ENCODE results near the gene ZNF787. TPM values are rescaled to one million over a fixed set of nuclear protein-coding genes. Genes with fewer than 3 reads are reported as not detected.
A peak's percentile ranks its signal among the peaks of the same experiment; 100 is the strongest.

The ZNF787 gene
- total and polyA plus RNA-seq, 2 donors, result 19.4 to 19.8 TPM

- peaks cover 0 to 16% of the 10 kb centered on the region in 2 donors for H3K27me3 ChIP-seq (ENCODE audit: control insufficient read depth in 2 of 2, insufficient read depth in 1 of 2, low read length in 1 of 2)
- H3K27ac ChIP-seq (ENCODE audit: low read depth in 1 of 2, low read length in 1 of 2), result no peak overlapping the region
- peaks cover 0 to 7% of the 10 kb centered on the region in 2 donors for H3K36me3 ChIP-seq (ENCODE audit: control insufficient read depth in 2 of 2, insufficient read depth in 2 of 2, low read length in 1 of 2)
- H3K4me1 ChIP-seq (ENCODE audit: control insufficient read depth in 2 of 2, insufficient read depth in 2 of 2, low read length in 2 of 2), result peaks cover 0 to 8% of the 10 kb centered on the region in 2 donors
- DNase-seq (ENCODE audit: low read depth in 6 of 9, low spot score in 9 of 9), result peak in 8 of 9 donors; percentile 11 to 68 (median 39)
- no peaks in the 10 kb centered on the region for H3K9me3 ChIP-seq (ENCODE audit: control insufficient read depth in 2 of 2, insufficient read depth in 1 of 2, low read length in 1 of 2)
- 3% methylated on average over 36 of the region's 36 CpGs for WGBS
- peak overlapping the region; percentile 13 to 17 for H3K4me3 ChIP-seq (ENCODE audit: low read length in 2 of 2)
Measured at GRCh38 chr19:56080669-56081401, 40.3 kb downstream of the ZNF787 start.

- DNase-seq (ENCODE audit: low read depth in 6 of 9, low spot score in 9 of 9), result no peak
- Histone ChIP-seq H3K36me3 (ENCODE audit: control insufficient read depth in 2 of 2, insufficient read depth in 2 of 2, low read length in 1 of 2) (no peaks in the 10 kb centered on the region), H3K27me3 (ENCODE audit: control insufficient read depth in 2 of 2, insufficient read depth in 1 of 2, low read length in 1 of 2) (peaks cover 0 to 16% of the 10 kb centered on the region in 2 donors), H3K9me3 (ENCODE audit: control insufficient read depth in 2 of 2, insufficient read depth in 1 of 2, low read length in 1 of 2) (no peaks in the 10 kb centered on the region), H3K27ac (ENCODE audit: low read depth in 1 of 2, low read length in 1 of 2) (no peak overlapping the region), H3K4me3 (ENCODE audit: low read length in 2 of 2) (no peak overlapping the region), H3K4me1 (ENCODE audit: control insufficient read depth in 2 of 2, insufficient read depth in 2 of 2, low read length in 2 of 2) (peaks cover 0 to 8% of the 10 kb centered on the region in 2 donors)
- WGBS, result 88% methylated on average over 7 of the region's 7 CpGs
Measured at GRCh38 chr19:56079609-56080008, 41.5 kb downstream of the ZNF787 start.

- H3K36me3 ChIP-seq (ENCODE audit: control insufficient read depth in 2 of 2, insufficient read depth in 2 of 2, low read length in 1 of 2), result no peaks in the 10 kb centered on the region
- H3K27ac ChIP-seq (ENCODE audit: low read depth in 1 of 2, low read length in 1 of 2), result no peak overlapping the region
- H3K27me3 ChIP-seq (ENCODE audit: control insufficient read depth in 2 of 2, insufficient read depth in 1 of 2, low read length in 1 of 2), result peaks cover 0 to 11% of the 10 kb centered on the region in 2 donors
- H3K9me3 ChIP-seq (ENCODE audit: control insufficient read depth in 2 of 2, insufficient read depth in 1 of 2, low read length in 1 of 2), result no peaks in the 10 kb centered on the region
- H3K4me1 ChIP-seq (ENCODE audit: control insufficient read depth in 2 of 2, insufficient read depth in 2 of 2, low read length in 2 of 2), result peaks cover 0 to 8% of the 10 kb centered on the region in 2 donors
- peak in 7 of 9 donors; percentile 13 to 54 (median 25) for DNase-seq (ENCODE audit: low read depth in 6 of 9, low spot score in 9 of 9)
- 44% methylated on average over 5 of the region's 5 CpGs for WGBS
- H3K4me3 ChIP-seq (ENCODE audit: low read length in 2 of 2), result no peak overlapping the region
Measured at GRCh38 chr19:56076498-56076897, 44.6 kb downstream of the ZNF787 start.

GRCh38 chr19:56071151-56071550 is 49.9 kb downstream of the ZNF787 start:
- Histone ChIP-seq H3K9me3 (ENCODE audit: control insufficient read depth in 2 of 2, insufficient read depth in 1 of 2, low read length in 1 of 2) (no peaks in the 10 kb centered on the region), H3K4me3 (ENCODE audit: low read length in 2 of 2) (no peak overlapping the region), H3K27me3 (ENCODE audit: control insufficient read depth in 2 of 2, insufficient read depth in 1 of 2, low read length in 1 of 2) (peaks cover 0 to 6% of the 10 kb centered on the region in 2 donors), H3K36me3 (ENCODE audit: control insufficient read depth in 2 of 2, insufficient read depth in 2 of 2, low read length in 1 of 2) (no peaks in the 10 kb centered on the region), H3K27ac (ENCODE audit: low read depth in 1 of 2, low read length in 1 of 2) (no peak overlapping the region), H3K4me1 (ENCODE audit: control insufficient read depth in 2 of 2, insufficient read depth in 2 of 2, low read length in 2 of 2) (peaks cover 0 to 6% of the 10 kb centered on the region in 2 donors)
- DNase-seq (ENCODE audit: low read depth in 6 of 9, low spot score in 9 of 9), result no peak
- 93% methylated on average over 4 of the region's 4 CpGs for WGBS

GRCh38 chr19:56069642-56070041 is 51.5 kb downstream of the ZNF787 start:
- Histone ChIP-seq H3K4me1 (ENCODE audit: control insufficient read depth in 2 of 2, insufficient read depth in 2 of 2, low read length in 2 of 2) (peaks cover 0 to 6% of the 10 kb centered on the region in 2 donors), H3K9me3 (ENCODE audit: control insufficient read depth in 2 of 2, insufficient read depth in 1 of 2, low read length in 1 of 2) (no peaks in the 10 kb centered on the region), H3K36me3 (ENCODE audit: control insufficient read depth in 2 of 2, insufficient read depth in 2 of 2, low read length in 1 of 2) (no peaks in the 10 kb centered on the region), H3K27ac (ENCODE audit: low read depth in 1 of 2, low read length in 1 of 2) (no peak overlapping the region), H3K4me3 (ENCODE audit: low read length in 2 of 2) (no peak overlapping the region), H3K27me3 (ENCODE audit: control insufficient read depth in 2 of 2, insufficient read depth in 1 of 2, low read length in 1 of 2) (peaks cover 0 to 8% of the 10 kb centered on the region in 2 donors)
- DNase-seq (ENCODE audit: low read depth in 6 of 9, low spot score in 9 of 9), result no peak
- 60% methylated on average over 3 of the region's 3 CpGs for WGBS

GRCh38 chr19:56066152-56067023 is 54.7 kb downstream of the ZNF787 start:
- Histone ChIP-seq H3K27me3 (ENCODE audit: control insufficient read depth in 2 of 2, insufficient read depth in 1 of 2, low read length in 1 of 2) (peaks cover 1 to 8% of the 10 kb centered on the region in 2 donors), H3K9me3 (ENCODE audit: control insufficient read depth in 2 of 2, insufficient read depth in 1 of 2, low read length in 1 of 2) (no peaks in the 10 kb centered on the region), H3K27ac (ENCODE audit: low read depth in 1 of 2, low read length in 1 of 2) (no peak overlapping the region), H3K4me1 (ENCODE audit: control insufficient read depth in 2 of 2, insufficient read depth in 2 of 2, low read length in 2 of 2) (peaks cover 0 to 6% of the 10 kb centered on the region in 2 donors), H3K36me3 (ENCODE audit: control insufficient read depth in 2 of 2, insufficient read depth in 2 of 2, low read length in 1 of 2) (no peaks in the 10 kb centered on the region), H3K4me3 (ENCODE audit: low read length in 2 of 2) (peak overlapping the region in 1 of 2 donors; percentile 35)
- 3% methylated on average over 39 of the region's 39 CpGs for WGBS
- peak; percentile 26 to 70 (median 48) for DNase-seq (ENCODE audit: low read depth in 6 of 9, low spot score in 9 of 9)

GRCh38 chr19:56053596-56053995 is 67.5 kb downstream of the ZNF787 start:
- DNase-seq (ENCODE audit: low read depth in 6 of 9, low spot score in 9 of 9), result no peak
- H3K4me1 ChIP-seq (ENCODE audit: control insufficient read depth in 2 of 2, insufficient read depth in 2 of 2, low read length in 2 of 2), result no peaks in the 10 kb centered on the region
- whole genome bisulfite sequencing, result 93% methylated on average over 18 of the region's 18 CpGs

More at GRCh38 chr19:56053596-56053995, 67.5 kb downstream of the ZNF787 start:
- Histone ChIP-seq H3K27me3 (ENCODE audit: control insufficient read depth in 2 of 2, insufficient read depth in 1 of 2, low read length in 1 of 2) (no peaks in the 10 kb centered on the region), H3K36me3 (ENCODE audit: control insufficient read depth in 2 of 2, insufficient read depth in 2 of 2, low read length in 1 of 2) (no peaks in the 10 kb centered on the region), H3K27ac (ENCODE audit: low read depth in 1 of 2, low read length in 1 of 2) (no peak overlapping the region), H3K9me3 (ENCODE audit: control insufficient read depth in 2 of 2, insufficient read depth in 1 of 2, low read length in 1 of 2) (peaks cover 0 to 3% of the 10 kb centered on the region in 2 donors), H3K4me3 (ENCODE audit: low read length in 2 of 2) (no peak overlapping the region)

Measured in thymus (tissue), 11 donors.